K562 (cell line): ENCODE measurements around the gene HCN4.

ENCODE experiments used
- CBFB ChIP-seq: sonication (generic); formaldehyde crosslinking; IDR thresholded peaks from 2 replicates; pipeline ENCODE4 v1.4.0; 2020; ENCODE audit warnings: mild to moderate bottlenecking, missing genetic modification reagents
- CTCF ChIP-seq, 3 experiments: IDR thresholded peaks in 2 of 3; conservative IDR thresholded peaks in 1 of 3; 2 replicates each; pipeline ENCODE4 v1.5.1; 2011 to 2012; ENCODE audit warnings: low read length in 3 of 3, mild to moderate bottlenecking in 3 of 3, control low read depth in 2 of 3, improper control_type of control experiment in 1 of 3, inconsistent platforms in 1 of 3, low read depth in 1 of 3, mixed read lengths in 1 of 3, moderate library complexity in 1 of 3; ENCODE audit not compliant: insufficient read depth in 2 of 3
- MECOM ChIP-seq: fragments of 250-450 bp; sonication (Bioruptor Pico); IDR thresholded peaks from 2 replicates; pipeline ENCODE4 v1.8.0; 2022; ENCODE audit warnings: inconsistent platforms
- MXI1 ChIP-seq: IDR thresholded peaks from 2 replicates; pipeline ENCODE4 v1.6.1; 2011; ENCODE audit warnings: low read depth, mild to moderate bottlenecking, improper control_type of control experiment, low read length
- ZBTB1 ChIP-seq: sonication (generic); formaldehyde crosslinking; IDR thresholded peaks from 2 replicates; pipeline ENCODE4 v1.8.1; 2023; ENCODE audit warnings: missing genetic modification reagents, low read depth, mild to moderate bottlenecking, borderline replicate concordance
- ZBTB12 ChIP-seq: fragments of 250-450 bp; sonication (Bioruptor Pico); IDR thresholded peaks from 2 replicates; pipeline ENCODE4 v1.4.0; 2020

GRCh38 chr15:73357999-73358665, 10.6 kb downstream of the HCN4 start:
- TF ChIP-seq ZBTB1 (CRISPR knock-in tag) (no peak), ZBTB12 (CRISPR knock-in tag) (no peak), CTCF (IDR thresholded peaks at IDR 0.05 in 2 of 3, conservative IDR thresholded peaks at IDR 0.05 in 1 of 3; ENCODE audit: insufficient read depth in 2 of 3, low read depth in 1 of 3, low read length in 3 of 3) (no peak), MXI1 (no peak), MECOM (CRISPR knock-in tag) (no peak), CBFB (no peak)
